Measurements from ENCODE around the gene LIPN.

DNA sequence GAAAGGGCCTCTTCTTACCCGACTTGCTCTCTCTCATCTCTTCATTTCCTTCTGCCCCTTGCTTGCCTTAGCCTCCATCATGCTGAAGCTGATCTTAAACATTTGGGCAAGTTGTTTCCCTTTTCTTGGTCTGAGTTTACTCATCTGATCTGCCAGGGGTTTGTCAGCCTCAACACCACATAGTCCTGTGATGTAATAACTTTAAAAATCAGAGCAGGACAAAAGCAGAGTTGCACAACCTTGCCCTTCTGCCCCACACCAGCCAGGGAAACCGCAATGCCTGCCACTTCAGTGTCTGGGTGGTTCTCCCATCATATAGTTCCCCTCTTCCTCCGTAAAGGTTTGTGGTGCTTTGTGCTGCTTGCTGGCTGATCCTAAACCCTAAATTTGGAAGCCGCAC lies 32.8 kb downstream of the LIPN start:
- TF ChIP-seq CTCF (IDR thresholded peaks at IDR 0.05; ENCODE audit: low read depth, low read length), result no peak
- no peak for TF ChIP-seq EZH2phosphoT487 (IDR thresholded peaks at IDR 0.05; ENCODE audit: low read depth)

All from OCI-LY3 (cell line).